ENCODE measurements around the gene UBASH3B.

UBASH3B gene

GRCh38 chr11:122705396-122705795 lies 49.9 kb downstream of the UBASH3B start:
- no peaks in the 10 kb centered on the region for H3K9me3 ChIP-seq (ENCODE audit: control insufficient read depth in 1 of 2, low read length in 2 of 2)
- no peak overlapping the region for H3K4me3 ChIP-seq (ENCODE audit: low read depth in 1 of 2, low read length in 2 of 2)
- no peaks in the 10 kb centered on the region for H3K36me3 ChIP-seq (ENCODE audit: control insufficient read depth in 1 of 2, insufficient read depth in 2 of 2, low read length in 2 of 2)
- H3K4me1 ChIP-seq (ENCODE audit: control insufficient read depth in 1 of 2, insufficient read depth in 2 of 2, low read length in 2 of 2) = no peaks in the 10 kb centered on the region
- H3K27ac ChIP-seq (ENCODE audit: low read depth, low read length) = no peak overlapping the region
- H3K9ac ChIP-seq (ENCODE audit: low read depth in 1 of 2, low read length in 2 of 2) = no peak overlapping the region
- H3K27me3 ChIP-seq (ENCODE audit: control insufficient read depth in 1 of 2, insufficient read depth in 2 of 2, low read length in 2 of 2) = no peaks in the 10 kb centered on the region

- H3K27me3 ChIP-seq (ENCODE audit: control insufficient read depth in 1 of 2, insufficient read depth in 2 of 2, low read length in 2 of 2) = no peaks in the 10 kb centered on the region
- H3K36me3 ChIP-seq (ENCODE audit: control insufficient read depth in 1 of 2, insufficient read depth in 2 of 2, low read length in 2 of 2) = no peaks in the 10 kb centered on the region
- H3K9me3 ChIP-seq (ENCODE audit: control insufficient read depth in 1 of 2, low read length in 2 of 2) = no peaks in the 10 kb centered on the region
- H3K9ac ChIP-seq (ENCODE audit: low read depth in 1 of 2, low read length in 2 of 2) = no peak overlapping the region
- H3K4me1 ChIP-seq (ENCODE audit: control insufficient read depth in 1 of 2, insufficient read depth in 2 of 2, low read length in 2 of 2) = no peaks in the 10 kb centered on the region
- H3K4me3 ChIP-seq (ENCODE audit: low read depth in 1 of 2, low read length in 2 of 2) = no peak overlapping the region
- H3K27ac ChIP-seq (ENCODE audit: low read depth, low read length) = no peak overlapping the region
Observed at GRCh38 chr11:122706291-122707088, 51.0 kb downstream of the UBASH3B start.

DNA sequence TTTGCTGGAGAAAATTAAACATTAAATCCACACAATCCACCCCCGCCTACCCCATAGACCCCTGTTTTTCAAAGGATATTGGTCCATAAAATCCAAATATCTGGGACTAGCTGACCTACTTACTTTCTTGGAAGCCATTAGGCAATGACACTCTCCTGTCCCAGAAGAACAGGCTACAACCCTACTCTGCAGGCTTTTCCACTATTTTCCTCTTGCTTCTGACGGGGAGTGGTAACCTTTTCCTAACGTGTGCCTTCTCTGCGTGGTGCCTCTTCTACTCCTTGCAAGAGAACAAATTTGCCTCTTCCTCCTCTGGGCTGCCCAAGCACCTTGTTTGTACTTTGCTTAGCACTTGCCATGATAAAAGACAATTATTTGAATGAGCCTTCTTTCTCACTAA lies 51.6 kb downstream of the UBASH3B start:
- Histone ChIP-seq H3K36me3 (ENCODE audit: control insufficient read depth in 1 of 2, insufficient read depth in 2 of 2, low read length in 2 of 2) (no peaks in the 10 kb centered on the region), H3K4me3 (ENCODE audit: low read depth in 1 of 2, low read length in 2 of 2) (no peak overlapping the region), H3K4me1 (ENCODE audit: control insufficient read depth in 1 of 2, insufficient read depth in 2 of 2, low read length in 2 of 2) (no peaks in the 10 kb centered on the region)

GRCh38 chr11:122707901-122708300 lies 52.4 kb downstream of the UBASH3B start:
- Histone ChIP-seq H3K4me3 (ENCODE audit: low read depth in 1 of 2, low read length in 2 of 2) (no peak overlapping the region), H3K27me3 (ENCODE audit: control insufficient read depth in 1 of 2, insufficient read depth in 2 of 2, low read length in 2 of 2) (no peaks in the 10 kb centered on the region), H3K27ac (ENCODE audit: low read depth, low read length) (no peak overlapping the region), H3K9me3 (ENCODE audit: control insufficient read depth in 1 of 2, low read length in 2 of 2) (no peaks in the 10 kb centered on the region), H3K36me3 (ENCODE audit: control insufficient read depth in 1 of 2, insufficient read depth in 2 of 2, low read length in 2 of 2) (no peaks in the 10 kb centered on the region), H3K4me1 (ENCODE audit: control insufficient read depth in 1 of 2, insufficient read depth in 2 of 2, low read length in 2 of 2) (no peaks in the 10 kb centered on the region), H3K9ac (ENCODE audit: low read depth in 1 of 2, low read length in 2 of 2) (no peak overlapping the region)

More for the DNA sequence above, 51.6 kb downstream of the UBASH3B start:
- Histone ChIP-seq H3K27ac (ENCODE audit: low read depth, low read length) (no peak overlapping the region), H3K9ac (ENCODE audit: low read depth in 1 of 2, low read length in 2 of 2) (no peak overlapping the region), H3K27me3 (ENCODE audit: control insufficient read depth in 1 of 2, insufficient read depth in 2 of 2, low read length in 2 of 2) (no peaks in the 10 kb centered on the region), H3K9me3 (ENCODE audit: control insufficient read depth in 1 of 2, low read length in 2 of 2) (no peaks in the 10 kb centered on the region)

GRCh38 chr11:122709039-122709760 lies 53.7 kb downstream of the UBASH3B start:
- no peak overlapping the region for H3K27ac ChIP-seq (ENCODE audit: low read depth, low read length)
- no peaks in the 10 kb centered on the region for H3K36me3 ChIP-seq (ENCODE audit: control insufficient read depth in 1 of 2, insufficient read depth in 2 of 2, low read length in 2 of 2)
- no peaks in the 10 kb centered on the region for H3K9me3 ChIP-seq (ENCODE audit: control insufficient read depth in 1 of 2, low read length in 2 of 2)
- no peak overlapping the region for H3K9ac ChIP-seq (ENCODE audit: low read depth in 1 of 2, low read length in 2 of 2)
- no peaks in the 10 kb centered on the region for H3K27me3 ChIP-seq (ENCODE audit: control insufficient read depth in 1 of 2, insufficient read depth in 2 of 2, low read length in 2 of 2)
- H3K4me1 ChIP-seq (ENCODE audit: control insufficient read depth in 1 of 2, insufficient read depth in 2 of 2, low read length in 2 of 2) = peaks cover 0 to under 1% of the 10 kb centered on the region in 2 donors
- H3K4me3 ChIP-seq (ENCODE audit: low read depth in 1 of 2, low read length in 2 of 2) = no peak overlapping the region

DNA sequence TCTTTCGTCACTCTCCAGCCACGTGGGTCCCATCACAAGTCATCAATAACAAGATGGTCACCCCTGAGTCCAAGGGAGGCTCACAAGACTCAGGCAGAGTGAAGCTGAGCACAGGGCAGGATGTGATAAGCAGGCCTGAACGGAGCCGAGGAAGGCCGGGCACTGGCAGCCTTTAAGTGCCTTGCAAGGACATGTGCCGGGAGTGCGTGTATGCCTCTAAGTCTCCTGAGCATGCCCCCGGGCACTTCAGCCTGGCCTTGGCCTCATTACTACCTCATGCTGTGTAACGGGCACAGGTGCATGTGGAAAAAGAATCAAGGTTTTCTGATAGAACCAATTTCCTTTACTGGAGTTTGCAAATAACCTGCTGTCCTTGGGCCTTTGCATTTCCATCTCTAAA lies 55.8 kb downstream of the UBASH3B start:
- H3K4me3 ChIP-seq (ENCODE audit: low read depth in 1 of 2, low read length in 2 of 2) = no peak overlapping the region
- no peaks in the 10 kb centered on the region for H3K27me3 ChIP-seq (ENCODE audit: control insufficient read depth in 1 of 2, insufficient read depth in 2 of 2, low read length in 2 of 2)
- peaks cover under 1 to 9% of the 10 kb centered on the region in 2 donors for H3K4me1 ChIP-seq (ENCODE audit: control insufficient read depth in 1 of 2, insufficient read depth in 2 of 2, low read length in 2 of 2)

DNA sequence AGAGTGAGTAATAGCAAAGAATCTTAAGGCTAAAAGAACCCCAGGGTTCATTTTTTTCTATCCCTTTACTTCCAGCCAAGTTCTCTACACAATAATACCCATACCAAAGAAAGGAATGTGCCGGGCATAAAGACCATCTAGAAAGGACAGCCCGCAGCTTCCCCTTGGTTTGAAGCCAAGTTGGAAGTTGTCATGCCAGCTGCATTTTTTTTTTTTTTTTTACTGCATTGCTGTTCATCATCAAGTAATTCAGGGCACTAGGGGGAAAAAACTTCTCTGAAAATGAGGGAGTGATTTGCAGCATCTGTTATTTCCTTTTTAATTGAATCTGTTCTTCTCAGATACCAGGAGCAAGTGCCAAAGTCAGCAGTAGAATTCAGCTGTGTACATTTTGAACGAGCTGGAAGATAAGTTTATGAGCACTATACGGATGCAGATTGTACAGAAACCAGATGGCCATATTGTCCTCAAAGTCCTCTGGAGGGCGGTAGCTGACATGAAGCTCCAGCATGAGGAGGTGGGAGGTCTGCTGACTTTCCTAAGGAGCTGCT lies 56.4 kb downstream of the UBASH3B start:
- Histone ChIP-seq H3K4me1 (ENCODE audit: control insufficient read depth in 1 of 2, insufficient read depth in 2 of 2, low read length in 2 of 2) (peaks cover 6 to 9% of the 10 kb centered on the region in 2 donors), H3K9ac (ENCODE audit: low read depth in 1 of 2, low read length in 2 of 2) (no peak overlapping the region), H3K4me3 (ENCODE audit: low read depth in 1 of 2, low read length in 2 of 2) (no peak overlapping the region), H3K27ac (ENCODE audit: low read depth, low read length) (no peak overlapping the region), H3K27me3 (ENCODE audit: control insufficient read depth in 1 of 2, insufficient read depth in 2 of 2, low read length in 2 of 2) (no peaks in the 10 kb centered on the region), H3K36me3 (ENCODE audit: control insufficient read depth in 1 of 2, insufficient read depth in 2 of 2, low read length in 2 of 2) (no peaks in the 10 kb centered on the region), H3K9me3 (ENCODE audit: control insufficient read depth in 1 of 2, low read length in 2 of 2) (no peaks in the 10 kb centered on the region)

More for the DNA sequence above, 55.8 kb downstream of the UBASH3B start:
- no peaks in the 10 kb centered on the region for H3K9me3 ChIP-seq (ENCODE audit: control insufficient read depth in 1 of 2, low read length in 2 of 2)
- H3K9ac ChIP-seq (ENCODE audit: low read depth in 1 of 2, low read length in 2 of 2) = no peak overlapping the region
- no peak overlapping the region for H3K27ac ChIP-seq (ENCODE audit: low read depth, low read length)
- H3K36me3 ChIP-seq (ENCODE audit: control insufficient read depth in 1 of 2, insufficient read depth in 2 of 2, low read length in 2 of 2) = no peaks in the 10 kb centered on the region

DNA sequence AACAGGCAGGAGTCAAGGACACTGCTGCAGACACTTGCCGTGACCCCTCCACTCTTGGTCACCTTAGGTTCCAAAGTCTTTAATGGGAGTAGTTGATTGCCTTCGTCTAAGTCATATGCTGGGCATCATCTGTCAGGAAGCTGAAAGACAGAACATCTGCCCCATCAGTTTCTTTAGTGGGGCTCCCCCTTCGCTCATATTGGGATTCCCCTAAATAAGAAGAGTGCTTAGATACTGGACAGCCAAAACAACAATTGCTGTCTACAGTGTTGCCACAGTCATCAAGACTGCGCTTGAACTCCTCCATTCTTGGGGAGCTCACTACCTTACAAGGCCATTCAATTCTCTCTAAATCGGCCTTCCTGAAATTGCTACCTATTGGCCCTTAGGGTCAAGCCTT lies 58.5 kb downstream of the UBASH3B start:
- Histone ChIP-seq H3K9ac (ENCODE audit: low read depth in 1 of 2, low read length in 2 of 2) (no peak overlapping the region), H3K4me3 (ENCODE audit: low read depth in 1 of 2, low read length in 2 of 2) (no peak overlapping the region), H3K4me1 (ENCODE audit: control insufficient read depth in 1 of 2, insufficient read depth in 2 of 2, low read length in 2 of 2) (peaks cover 9 to 13% of the 10 kb centered on the region in 2 donors), H3K36me3 (ENCODE audit: control insufficient read depth in 1 of 2, insufficient read depth in 2 of 2, low read length in 2 of 2) (no peaks in the 10 kb centered on the region), H3K27me3 (ENCODE audit: control insufficient read depth in 1 of 2, insufficient read depth in 2 of 2, low read length in 2 of 2) (no peaks in the 10 kb centered on the region), H3K9me3 (ENCODE audit: control insufficient read depth in 1 of 2, low read length in 2 of 2) (no peaks in the 10 kb centered on the region), H3K27ac (ENCODE audit: low read depth, low read length) (no peak overlapping the region)

DNA sequence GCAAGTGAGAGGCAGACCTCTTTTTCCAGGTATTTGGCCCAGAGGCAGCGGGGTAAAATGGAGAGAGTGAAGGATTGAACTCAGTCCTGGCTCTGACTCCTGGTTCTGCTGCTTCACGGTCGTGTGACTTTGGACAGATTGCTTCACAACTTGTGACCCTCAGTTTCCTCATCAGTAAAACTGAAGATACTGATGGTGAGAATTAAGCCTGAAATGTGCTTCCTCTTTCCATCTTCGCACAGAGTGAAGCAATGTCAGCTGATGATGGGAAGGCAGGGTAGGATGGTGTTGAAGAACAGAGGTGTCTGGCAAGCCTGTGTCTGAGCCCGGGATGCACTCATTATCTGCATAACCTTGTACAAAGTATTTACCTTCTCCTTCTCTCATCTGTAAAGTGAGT lies 59.0 kb downstream of the UBASH3B start:
- Histone ChIP-seq H3K27ac (ENCODE audit: low read depth, low read length) (no peak overlapping the region), H3K9me3 (ENCODE audit: control insufficient read depth in 1 of 2, low read length in 2 of 2) (no peaks in the 10 kb centered on the region), H3K4me3 (ENCODE audit: low read depth in 1 of 2, low read length in 2 of 2) (no peak overlapping the region), H3K36me3 (ENCODE audit: control insufficient read depth in 1 of 2, insufficient read depth in 2 of 2, low read length in 2 of 2) (no peaks in the 10 kb centered on the region), H3K27me3 (ENCODE audit: control insufficient read depth in 1 of 2, insufficient read depth in 2 of 2, low read length in 2 of 2) (no peaks in the 10 kb centered on the region), H3K9ac (ENCODE audit: low read depth in 1 of 2, low read length in 2 of 2) (no peak overlapping the region), H3K4me1 (ENCODE audit: control insufficient read depth in 1 of 2, insufficient read depth in 2 of 2, low read length in 2 of 2) (peaks cover 9 to 13% of the 10 kb centered on the region in 2 donors)
